Sigmoid colon (tissue), 4 donors: ENCODE measurements around the gene C15orf61.
A peak's percentile ranks its signal among the peaks of the same experiment; 100 is the strongest.

Experiments
- CTCF ChIP-seq, 4 experiments: fragments of 450-650 bp in 3 of 4; fragments of 200-600 bp in 1 of 4; IDR thresholded peaks; one replicate each; pipeline ENCODE4 v1.5.1; 2016 to 2019; ENCODE audit warnings: antibody characterized with exemption in 4 of 4, mild to moderate bottlenecking in 3 of 4, moderate library complexity in 2 of 4
- EP300 ChIP-seq, 4 donors: sonication (generic); formaldehyde crosslinking; IDR thresholded peaks; one replicate each; pipeline ENCODE4 v1.6.1; 2017; ENCODE audit warnings: antibody characterized with exemption in 4 of 4
- POLR2A ChIP-seq, 2 donors: fragments of 450-650 bp; IDR thresholded peaks; one replicate each; pipeline ENCODE4 v1.6.1; 2016; ENCODE audit warnings: antibody characterized with exemption in 2 of 2, mild to moderate bottlenecking in 2 of 2, moderate library complexity in 2 of 2
- POLR2AphosphoS5 ChIP-seq, 4 donors: sonication (generic); formaldehyde crosslinking; IDR thresholded peaks; one replicate each; pipeline ENCODE4 v1.6.1; 2017; ENCODE audit warnings: antibody characterized with exemption in 4 of 4

GRCh38 chr15:67521783-67522568, 1.0 kb downstream of the C15orf61 start:
- TF ChIP-seq CTCF (IDR thresholded peaks at IDR 0.05) (no peak), POLR2A (IDR thresholded peaks at IDR 0.05) (no peak), EP300 (IDR thresholded peaks at IDR 0.05) (no peak), POLR2AphosphoS5 (IDR thresholded peaks at IDR 0.05) (peak in 1 of 4 donors; percentile 38)
